Right forelimb (tissue), 1 donor: ENCODE results near the gene RIC3.

Experiments used
- DNase-seq: peaks from one replicate; pipeline ENCODE4 v3.0.0-alpha.2; 2018

RIC3 gene

GRCh38 chr11:8086001-8086479 is 82.8 kb downstream of the RIC3 start:
- no peak for DNase-seq

GRCh38 chr11:8085011-8085645 is 83.7 kb downstream of the RIC3 start:
- no peak for DNase-seq

- no peak for DNase-seq
Measured at GRCh38 chr11:8084352-8084751, 84.5 kb downstream of the RIC3 start.

- no peak for DNase-seq
Measured at GRCh38 chr11:8083871-8084281, 84.9 kb downstream of the RIC3 start.

- no peak for DNase-seq
Measured at GRCh38 chr11:8083088-8083395, 85.8 kb downstream of the RIC3 start.

- no peak for DNase-seq
Measured at GRCh38 chr11:8082391-8083087, 86.3 kb downstream of the RIC3 start.

- peak; percentile 67 for DNase-seq
Measured at GRCh38 chr11:8081591-8082250, 87.1 kb downstream of the RIC3 start.

- peak; percentile 79 for DNase-seq
Measured at GRCh38 chr11:8080674-8081590, 87.9 kb downstream of the RIC3 start, which contains the start of gene TUB. TUB (plus strand) TSS chr11:8081211; CDS start chr11:8081511, 300 bp downstream.

GRCh38 chr11:8080069-8080670 is 88.7 kb downstream of the RIC3 start:
- DNase-seq, result no peak

- DNase-seq, result no peak
Measured at GRCh38 chr11:8079111-8079675, 89.6 kb downstream of the RIC3 start.

GRCh38 chr11:8075119-8075726 is 93.6 kb downstream of the RIC3 start:
- DNase-seq, result no peak

GRCh38 chr11:8071616-8072581 is 96.9 kb downstream of the RIC3 start:
- DNase-seq, result peak; percentile 37

- DNase-seq, result peak; percentile 33
Measured at GRCh38 chr11:8070417-8071115, 98.3 kb downstream of the RIC3 start.

GRCh38 chr11:8069771-8070170 is 99.1 kb downstream of the RIC3 start:
- DNase-seq, result peak; percentile 9

GRCh38 chr11:8068605-8069221 is 100.1 kb downstream of the RIC3 start:
- DNase-seq, result peak; percentile 63

GRCh38 chr11:8067929-8068575 is 100.8 kb downstream of the RIC3 start:
- peak; percentile 44 for DNase-seq

- peak; percentile 38 for DNase-seq
Measured at GRCh38 chr11:8067567-8067928, 101.3 kb downstream of the RIC3 start.

GRCh38 chr11:8066911-8067455 is 101.8 kb downstream of the RIC3 start:
- no peak for DNase-seq
